Uterus (tissue), 4 donors: ENCODE data around the gene FGFBP1. TPM values are rescaled to one million over a fixed set of nuclear protein-coding genes. Genes with fewer than 3 reads are reported as not detected.

Experiments used
- DNase-seq, 2 donors: peaks; one replicate each; pipeline ENCODE4 v3.0.0-alpha.2; 2019 to 2020
- H3K27ac ChIP-seq, 2 donors: fragments of 200-600 bp; sonication (generic); 1 replicate in 1 of 2; 2 replicates in 1 of 2; pipeline ENCODE4 v1.5.1; 2016 to 2018
- H3K27me3 ChIP-seq, 2 donors: fragments of 200-600 bp; sonication (generic); one replicate each; pipeline ENCODE4 v1.5.1; 2018 to 2019; ENCODE audit warnings: control low read depth in 1 of 2
- H3K36me3 ChIP-seq, 2 donors: fragments of 200-600 bp; sonication (generic); one replicate each; pipeline ENCODE4 v1.5.1; 2019; ENCODE audit warnings: control low read depth in 1 of 2
- H3K4me1 ChIP-seq, 2 donors: fragments of 200-600 bp; sonication (generic); one replicate each; pipeline ENCODE4 v1.5.1; 2018 to 2019; ENCODE audit warnings: control low read depth in 1 of 2
- H3K4me3 ChIP-seq, 2 donors: fragments of 200-600 bp; sonication (generic); 1 replicate in 1 of 2; 2 replicates in 1 of 2; pipeline ENCODE4 v1.5.1; 2018 to 2019; ENCODE audit warnings: mild to moderate bottlenecking in 1 of 2
- H3K9me3 ChIP-seq, 2 donors: fragments of 200-600 bp; sonication (generic); one replicate each; pipeline ENCODE4 v1.5.1; 2019; ENCODE audit warnings: control low read depth in 1 of 2
- POLR2A ChIP-seq, 2 donors: fragments of 450-650 bp; IDR thresholded peaks; one replicate each; pipeline ENCODE4 v1.6.1; 2016; ENCODE audit warnings: antibody characterized with exemption in 2 of 2, mild to moderate bottlenecking in 1 of 2, moderate library complexity in 1 of 2
- intact Hi-C: fragments of 100-400 bp; cut with DNase I; formaldehyde crosslinking; loops from one replicate; pipeline ENCODE4 v1.15.1; 2023; ENCODE audit warnings: low total_unique reads
- total RNA-seq, 4 donors: library from RNA; depleted of rRNA in 3 of 4; stranded (reverse); fragments of >200 nt in 3 of 4; gene quantifications; one replicate each; pipeline versions ENCODE4 v1.1.0 to v1.2.4, GENCODE V29; 2014 to 2023
- TF ChIP-seq, protein P1 (sequence below), 4 experiments: fragments of 200-600 bp in 2 of 4; fragments of 450-650 bp in 2 of 4; sonication (generic) in 2 of 4; IDR thresholded peaks; one replicate each; pipeline ENCODE4 v1.5.1; 2016 to 2019; ENCODE audit warnings: antibody characterized with exemption in 4 of 4, mild to moderate bottlenecking in 2 of 4, moderate library complexity in 1 of 4
- donor health status: DM: yes; HTN: yes; CAD: no.

FGFBP1 gene
- total RNA-seq, 4 donors from 2014 or later: not detected

DNA sequence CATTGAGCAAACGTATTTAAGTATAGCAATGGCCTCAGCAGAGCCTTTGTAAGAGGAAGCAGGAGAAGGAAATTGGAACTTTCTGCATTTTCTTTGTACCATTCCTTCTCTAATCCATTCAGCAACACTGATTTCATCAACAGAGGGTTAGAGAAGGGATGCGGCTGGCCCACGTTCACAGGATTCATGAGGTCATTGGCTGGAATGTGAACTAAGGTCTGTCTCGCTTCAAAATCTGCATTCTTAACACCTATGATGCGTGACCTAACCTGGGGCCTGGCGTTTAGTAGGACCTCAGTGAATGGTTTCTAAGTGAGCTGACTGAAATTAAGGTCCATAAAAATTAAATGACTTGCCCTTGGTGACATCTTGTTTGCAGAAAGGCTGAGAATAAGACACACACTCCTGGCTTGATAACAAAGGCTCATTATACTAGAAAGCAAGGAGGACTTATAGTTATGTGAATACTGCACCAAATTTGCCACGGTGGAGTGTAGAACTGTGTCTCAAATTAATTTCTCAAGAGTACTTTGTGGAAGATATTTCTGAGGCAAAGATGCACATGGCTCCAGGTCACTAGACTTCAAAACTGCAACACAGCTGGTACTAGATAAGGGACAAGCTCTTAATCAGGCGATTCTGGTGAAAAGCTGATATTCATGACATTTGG lies 25.4 kb downstream of the FGFBP1 start:
- H3K27me3 ChIP-seq: no peaks in the 10 kb centered on the region
- H3K4me3 ChIP-seq: no peak overlapping the region
- TF ChIP-seq, protein P1, sequence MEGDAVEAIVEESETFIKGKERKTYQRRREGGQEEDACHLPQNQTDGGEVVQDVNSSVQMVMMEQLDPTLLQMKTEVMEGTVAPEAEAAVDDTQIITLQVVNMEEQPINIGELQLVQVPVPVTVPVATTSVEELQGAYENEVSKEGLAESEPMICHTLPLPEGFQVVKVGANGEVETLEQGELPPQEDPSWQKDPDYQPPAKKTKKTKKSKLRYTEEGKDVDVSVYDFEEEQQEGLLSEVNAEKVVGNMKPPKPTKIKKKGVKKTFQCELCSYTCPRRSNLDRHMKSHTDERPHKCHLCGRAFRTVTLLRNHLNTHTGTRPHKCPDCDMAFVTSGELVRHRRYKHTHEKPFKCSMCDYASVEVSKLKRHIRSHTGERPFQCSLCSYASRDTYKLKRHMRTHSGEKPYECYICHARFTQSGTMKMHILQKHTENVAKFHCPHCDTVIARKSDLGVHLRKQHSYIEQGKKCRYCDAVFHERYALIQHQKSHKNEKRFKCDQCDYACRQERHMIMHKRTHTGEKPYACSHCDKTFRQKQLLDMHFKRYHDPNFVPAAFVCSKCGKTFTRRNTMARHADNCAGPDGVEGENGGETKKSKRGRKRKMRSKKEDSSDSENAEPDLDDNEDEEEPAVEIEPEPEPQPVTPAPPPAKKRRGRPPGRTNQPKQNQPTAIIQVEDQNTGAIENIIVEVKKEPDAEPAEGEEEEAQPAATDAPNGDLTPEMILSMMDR (IDR thresholded peaks at IDR 0.05): no peak
- no peak for TF ChIP-seq POLR2A (IDR thresholded peaks at IDR 0.05)
- H3K36me3 ChIP-seq: no peaks in the 10 kb centered on the region
- no peak for DNase-seq
- no peak overlapping the region for H3K27ac ChIP-seq
- no peaks in the 10 kb centered on the region for H3K9me3 ChIP-seq
- intact Hi-C loops: no loop called here
- H3K4me1 ChIP-seq: no peaks in the 10 kb centered on the region

DNA sequence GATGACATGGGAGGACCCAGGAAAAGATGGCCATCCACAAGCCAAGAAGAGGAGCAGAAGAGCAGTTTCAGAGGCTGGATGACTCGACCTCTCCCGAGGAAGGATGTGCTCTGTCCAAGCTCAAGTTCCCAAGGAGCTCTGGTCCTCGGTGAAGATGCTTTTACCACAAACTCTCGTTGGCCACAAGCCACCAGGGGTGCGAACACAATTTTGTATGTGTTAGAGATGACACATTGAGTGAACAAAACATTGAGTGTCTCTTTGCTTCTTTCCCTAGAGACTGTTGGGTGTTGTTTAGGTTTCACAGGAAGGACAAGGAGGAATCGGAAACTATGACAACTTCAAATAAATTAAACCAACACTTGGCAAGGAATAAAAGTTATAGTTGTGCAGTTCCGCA lies 26.3 kb downstream of the FGFBP1 start:
- no peak for DNase-seq

DNA sequence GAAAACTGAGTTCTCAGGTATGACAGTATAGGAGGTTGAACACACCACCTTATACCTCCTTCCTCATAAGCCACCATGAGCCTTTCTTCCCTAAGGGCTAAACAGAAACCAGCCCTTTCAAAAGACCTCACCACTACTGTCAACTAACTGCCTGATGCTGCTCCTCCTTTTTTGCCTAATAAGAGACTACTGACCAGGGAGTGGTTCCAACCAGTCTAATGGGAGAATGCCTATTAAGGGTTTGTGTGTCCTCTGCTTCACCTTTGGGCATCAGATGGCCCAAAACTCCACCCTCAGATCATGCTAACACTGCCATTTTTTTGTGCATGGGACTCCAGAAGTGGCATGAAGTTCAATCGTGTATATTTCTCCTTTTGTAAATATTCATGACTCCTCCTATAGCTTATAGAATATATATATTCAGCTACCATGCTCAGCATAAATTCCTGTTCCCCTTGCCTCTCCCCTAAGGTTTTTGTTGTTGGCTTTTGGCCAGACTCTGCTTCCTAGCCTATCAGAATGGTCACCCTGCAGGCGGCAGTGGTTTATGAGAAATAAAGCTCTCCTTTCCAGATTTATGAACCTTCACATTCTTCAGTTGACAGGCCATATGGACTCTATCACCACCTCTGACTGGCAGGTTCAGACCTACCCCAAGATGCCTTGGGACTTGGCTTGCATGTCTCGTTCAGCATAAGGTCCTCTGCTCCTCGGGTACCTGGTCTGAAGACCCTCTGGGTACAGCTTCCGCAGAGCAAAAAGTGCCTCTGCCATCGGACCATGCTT lies 28.2 kb downstream of the FGFBP1 start:
- no peaks in the 10 kb centered on the region for H3K36me3 ChIP-seq
- TF ChIP-seq POLR2A (IDR thresholded peaks at IDR 0.05): no peak
- TF ChIP-seq, protein P1 (IDR thresholded peaks at IDR 0.05): no peak
- no peaks in the 10 kb centered on the region for H3K4me1 ChIP-seq
- H3K4me3 ChIP-seq: no peak overlapping the region
- no peaks in the 10 kb centered on the region for H3K9me3 ChIP-seq
- intact Hi-C loops: no loop called here
- H3K27me3 ChIP-seq: no peaks in the 10 kb centered on the region
- DNase-seq: no peak
- no peak overlapping the region for H3K27ac ChIP-seq

More for the DNA sequence above, 26.3 kb downstream of the FGFBP1 start:
- H3K4me3 ChIP-seq: no peak overlapping the region
- no peaks in the 10 kb centered on the region for H3K9me3 ChIP-seq
- H3K27ac ChIP-seq: no peak overlapping the region
- no peaks in the 10 kb centered on the region for H3K27me3 ChIP-seq
- intact Hi-C loops: no loop called here
- no peaks in the 10 kb centered on the region for H3K4me1 ChIP-seq
- TF ChIP-seq, protein P1 (IDR thresholded peaks at IDR 0.05): no peak
- TF ChIP-seq POLR2A (IDR thresholded peaks at IDR 0.05): no peak
- no peaks in the 10 kb centered on the region for H3K36me3 ChIP-seq

DNA sequence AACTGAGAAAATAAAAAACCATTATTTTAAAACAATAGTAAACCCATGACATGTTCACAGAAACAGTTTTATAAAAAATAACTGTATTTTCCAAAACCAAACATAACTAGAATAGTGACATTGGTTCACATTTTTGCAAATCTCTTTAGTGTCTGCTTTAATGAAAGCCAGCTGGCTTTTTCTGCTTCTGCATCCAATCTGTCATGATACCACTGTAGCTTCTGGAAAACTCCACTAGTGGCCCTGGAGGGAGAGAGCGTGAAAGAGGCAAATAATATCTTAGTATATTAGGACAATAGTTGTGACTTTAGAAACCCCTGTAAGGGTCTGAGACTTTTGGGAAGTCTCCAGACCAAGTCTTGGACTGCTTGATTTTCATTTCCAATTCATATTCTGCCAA lies 31.1 kb downstream of the FGFBP1 start:
- H3K36me3 ChIP-seq: no peaks in the 10 kb centered on the region
- H3K9me3 ChIP-seq: no peaks in the 10 kb centered on the region
- DNase-seq: no peak
- TF ChIP-seq, protein P1 (IDR thresholded peaks at IDR 0.05): no peak
- no peak for TF ChIP-seq POLR2A (IDR thresholded peaks at IDR 0.05)
- H3K27ac ChIP-seq: no peak overlapping the region
- no peaks in the 10 kb centered on the region for H3K4me1 ChIP-seq
- no peaks in the 10 kb centered on the region for H3K27me3 ChIP-seq
- intact Hi-C loops: no loop called here
- H3K4me3 ChIP-seq: no peak overlapping the region

DNA sequence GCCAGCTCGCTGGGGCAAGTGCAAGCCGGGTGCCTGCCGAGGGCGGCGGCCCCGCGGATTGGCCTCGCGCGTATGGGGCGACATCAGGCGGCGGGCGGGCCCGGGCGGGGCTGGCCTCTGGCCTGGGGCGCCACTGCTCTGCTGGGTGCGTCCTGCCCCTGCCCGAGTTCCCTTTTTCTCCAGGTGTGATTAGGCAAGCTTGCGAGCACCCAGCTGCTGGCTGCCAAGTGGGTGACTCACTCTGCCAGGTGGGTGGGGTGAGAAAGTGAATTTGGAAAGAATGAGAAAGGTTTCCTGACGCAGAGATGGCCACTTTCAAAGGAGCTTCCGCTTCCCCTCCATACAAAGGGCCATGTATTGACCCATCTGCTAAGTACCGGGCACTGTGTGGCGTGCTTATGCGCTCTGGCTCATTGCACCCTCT lies 32.5 kb downstream of the FGFBP1 start:
- no peak overlapping the region for H3K4me3 ChIP-seq
- H3K36me3 ChIP-seq: no peaks in the 10 kb centered on the region
- H3K27ac ChIP-seq: no peak overlapping the region
- no peaks in the 10 kb centered on the region for H3K4me1 ChIP-seq
- intact Hi-C loops: no loop called here
- no peak for TF ChIP-seq POLR2A (IDR thresholded peaks at IDR 0.05)
- H3K9me3 ChIP-seq: no peaks in the 10 kb centered on the region
- DNase-seq: no peak
- H3K27me3 ChIP-seq: no peaks in the 10 kb centered on the region
